D341Med (cell line): ENCODE results near the gene C1QTNF6.

Experiments used
- DNase-seq: peaks from one replicate; pipeline ENCODE4 v3.0.0; 2012; ENCODE audit warnings: low spot score

Gene C1QTNF6

DNA sequence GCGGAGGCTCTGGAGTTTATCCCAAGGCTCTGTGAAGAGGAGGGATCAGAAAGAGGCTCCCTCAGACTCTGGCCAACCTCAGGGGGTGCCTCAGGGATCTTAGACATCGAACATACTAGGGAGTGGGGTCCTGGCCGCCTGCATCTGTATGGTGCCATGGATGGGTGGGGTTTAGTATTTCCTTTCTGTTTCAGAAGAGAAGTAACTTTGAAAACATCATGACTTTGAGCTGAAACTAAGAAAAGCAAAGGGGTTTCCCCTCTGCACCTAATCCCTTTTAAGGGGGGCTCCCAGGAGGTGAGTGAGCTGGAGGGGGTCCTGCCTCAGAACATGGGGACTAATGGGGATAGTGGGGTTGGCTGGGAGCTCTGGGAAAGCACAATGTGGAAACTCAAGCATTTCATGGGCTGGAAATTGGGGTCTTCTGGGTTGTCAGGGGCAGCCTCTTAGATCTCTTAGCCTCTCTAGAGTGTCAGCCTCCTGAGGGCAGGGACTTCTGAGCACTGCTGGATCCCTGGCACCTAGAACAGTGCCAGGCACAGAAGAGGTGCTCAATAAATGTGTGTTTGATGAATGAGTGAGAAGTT lies 36.0 kb upstream of the C1QTNF6 start:
- no peak for DNase-seq

DNA sequence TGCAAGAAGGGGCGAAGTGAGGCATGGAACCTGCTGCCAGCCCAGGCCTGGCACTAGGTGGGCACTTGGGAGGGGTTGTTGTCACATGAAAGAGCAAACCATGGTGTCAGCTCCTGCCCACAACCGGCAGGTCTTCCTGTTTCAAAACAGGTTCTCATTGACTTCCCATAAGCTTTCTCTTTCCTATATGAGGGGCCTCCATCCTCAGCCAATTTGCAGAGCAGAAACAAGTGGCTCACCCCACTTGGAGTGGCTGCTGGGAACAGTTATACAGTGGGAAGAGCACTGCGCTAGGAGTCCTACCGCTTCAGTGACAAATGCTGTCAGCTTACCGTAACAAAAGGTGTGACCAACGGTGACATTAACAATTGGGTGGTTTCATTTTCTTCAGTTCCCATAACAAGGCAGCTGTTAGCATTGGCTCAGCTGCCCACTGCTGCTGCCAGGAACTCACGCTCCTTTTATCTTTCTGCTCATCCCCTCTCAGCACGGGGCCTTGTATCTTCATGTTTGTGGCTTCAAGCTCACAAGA lies 34.5 kb upstream of the C1QTNF6 start:
- no peak for DNase-seq

DNA sequence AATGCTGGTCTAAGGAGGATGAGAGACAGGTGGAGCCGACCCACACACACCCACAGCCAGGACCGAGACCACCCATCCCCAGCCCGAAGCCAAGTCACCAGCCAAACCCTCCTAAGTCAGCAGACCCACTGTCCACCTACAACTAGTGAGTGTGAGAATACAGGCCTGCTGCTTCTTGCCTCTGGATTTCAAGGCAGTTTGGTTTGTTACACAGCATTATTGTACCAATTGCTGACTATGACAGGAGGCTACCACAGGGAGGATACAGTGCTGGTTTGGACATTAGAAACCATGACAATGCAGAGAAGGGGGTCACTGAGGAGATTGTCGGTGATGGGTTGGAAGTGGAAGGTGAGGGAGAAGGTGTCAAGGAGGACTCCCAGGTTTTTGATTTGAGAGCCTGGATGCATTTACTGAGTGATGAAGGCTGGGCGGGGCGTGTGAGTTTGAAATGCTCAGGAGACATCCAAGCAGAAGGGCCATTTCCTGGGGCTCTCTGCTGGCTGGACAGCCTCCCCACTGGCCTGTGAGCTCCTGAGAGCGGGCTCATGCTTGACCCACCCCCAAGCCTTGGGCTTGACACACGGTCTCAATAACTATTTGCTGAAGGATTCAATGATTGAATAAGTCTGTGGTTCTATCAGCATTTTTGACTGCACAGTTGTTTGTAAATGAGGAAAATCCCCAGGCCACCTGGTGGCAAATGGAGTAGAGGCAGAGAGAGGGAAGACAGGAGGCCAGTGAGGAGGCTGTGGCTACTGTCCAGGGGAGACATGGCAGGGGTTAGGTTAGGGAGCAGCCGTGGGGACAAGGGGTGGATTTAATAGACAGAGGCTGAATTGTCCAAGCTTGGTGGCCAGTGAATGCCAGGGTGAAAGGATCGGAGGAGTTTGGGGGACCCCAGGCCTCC lies 33.6 kb upstream of the C1QTNF6 start:
- DNase-seq = no peak

DNA sequence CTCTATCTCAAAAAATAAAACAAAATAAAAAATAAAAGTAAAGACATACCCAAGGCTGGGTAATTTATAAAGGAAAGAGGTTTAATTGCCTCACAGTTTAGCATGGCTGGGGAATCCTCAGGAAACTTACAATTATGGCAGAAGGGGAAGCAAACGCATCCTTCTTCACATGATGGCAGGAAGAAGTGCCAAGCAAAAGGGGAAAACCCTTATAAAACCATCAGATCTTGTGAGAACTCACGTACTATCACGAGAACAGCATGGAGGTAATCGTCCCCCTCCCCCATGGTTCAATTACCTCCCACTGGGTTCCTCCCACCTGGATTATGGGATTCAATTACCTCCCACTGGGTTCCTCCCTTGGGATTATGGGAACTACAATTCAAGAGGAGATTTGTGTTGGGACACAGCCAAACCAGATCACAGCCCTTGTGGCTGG lies 32.5 kb upstream of the C1QTNF6 start:
- DNase-seq = peak; percentile 56

DNA sequence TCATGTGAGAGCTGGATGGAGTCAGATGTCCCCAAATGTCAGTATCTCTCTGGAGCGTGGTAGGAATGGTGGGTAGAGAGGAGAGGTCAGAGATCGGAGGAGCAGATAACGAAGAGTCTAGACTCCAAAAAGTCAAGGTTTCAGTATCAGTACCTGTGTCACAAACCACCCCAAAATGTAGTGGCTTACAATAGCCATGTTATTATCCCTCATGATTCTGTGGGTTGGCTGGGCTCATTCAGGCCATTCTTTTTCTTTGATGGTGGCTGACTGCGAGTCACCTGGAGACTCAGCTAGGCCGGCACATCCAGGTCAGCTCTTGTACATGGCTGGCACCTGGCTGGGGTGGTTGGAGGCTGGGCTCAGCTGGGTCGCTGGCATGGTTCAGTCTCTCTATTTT lies 31.5 kb upstream of the C1QTNF6 start:
- DNase-seq = no peak

DNA sequence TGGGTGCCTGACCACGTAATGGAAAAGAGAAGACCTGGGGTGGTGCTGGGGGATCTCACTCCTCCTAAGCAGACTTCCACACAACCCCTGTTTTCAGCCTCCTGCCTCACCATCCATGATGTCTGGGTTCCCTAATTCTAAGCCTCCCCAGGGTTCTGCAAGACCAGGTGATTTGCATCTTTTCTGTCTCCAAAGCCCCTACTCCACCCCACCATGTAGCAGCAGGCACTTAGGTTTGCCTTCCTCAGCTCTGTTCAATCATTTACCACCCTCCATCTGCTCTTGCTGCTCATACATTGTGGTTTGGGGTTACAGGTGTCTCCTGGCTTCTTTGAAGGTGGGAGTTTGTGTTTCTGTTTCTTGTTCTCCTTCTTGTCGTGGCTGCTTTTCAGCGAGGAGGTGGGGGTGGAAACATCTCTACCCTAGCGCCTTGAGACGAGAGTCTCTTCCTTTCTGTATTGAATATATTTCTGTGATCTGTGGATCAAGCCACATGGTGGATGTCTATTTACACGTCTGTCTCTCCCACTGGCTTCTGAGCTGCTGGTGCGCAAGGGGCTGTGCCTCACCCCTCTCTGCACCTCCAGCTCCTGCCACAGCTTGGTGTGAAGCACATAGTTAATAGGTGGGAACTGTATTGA lies 30.8 kb upstream of the C1QTNF6 start:
- no peak for DNase-seq

DNA sequence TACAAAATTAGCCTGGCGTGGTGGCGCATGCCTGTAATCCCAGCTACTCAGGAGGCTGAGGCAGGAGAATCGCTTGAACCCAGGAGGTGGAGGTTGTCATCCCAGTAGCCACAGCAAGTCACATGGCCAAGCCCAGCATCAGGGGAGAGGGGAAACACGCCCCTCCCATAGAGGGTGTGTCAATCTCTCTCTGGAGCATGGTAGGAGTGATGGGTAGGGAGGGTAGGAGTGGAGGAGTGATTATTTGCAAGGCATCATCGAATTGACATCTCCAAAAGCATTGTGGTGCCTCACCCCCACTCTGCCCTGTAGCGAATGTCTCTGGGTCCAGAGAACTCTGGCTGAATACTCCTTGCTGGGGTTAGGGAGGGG lies 30.3 kb upstream of the C1QTNF6 start:
- no peak for DNase-seq

DNA sequence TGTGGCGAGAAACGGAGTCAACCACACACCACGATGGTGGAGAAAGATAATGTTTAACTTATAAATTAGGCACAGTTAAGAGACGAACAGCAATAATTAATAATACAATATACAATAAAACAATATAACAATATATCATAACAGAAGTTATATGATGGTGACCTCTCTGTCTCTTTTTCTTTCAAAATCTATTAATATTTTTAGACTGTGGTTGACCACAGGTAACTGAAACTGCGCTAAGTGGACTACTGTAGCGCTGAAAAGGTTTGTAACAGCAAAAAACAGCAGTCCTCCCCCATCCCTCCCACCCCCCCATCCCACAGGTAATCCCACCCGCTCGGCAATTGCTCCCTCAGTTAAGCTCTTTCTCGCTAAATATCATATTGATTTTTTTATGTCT lies 27.8 kb upstream of the C1QTNF6 start:
- no peak for DNase-seq

DNA sequence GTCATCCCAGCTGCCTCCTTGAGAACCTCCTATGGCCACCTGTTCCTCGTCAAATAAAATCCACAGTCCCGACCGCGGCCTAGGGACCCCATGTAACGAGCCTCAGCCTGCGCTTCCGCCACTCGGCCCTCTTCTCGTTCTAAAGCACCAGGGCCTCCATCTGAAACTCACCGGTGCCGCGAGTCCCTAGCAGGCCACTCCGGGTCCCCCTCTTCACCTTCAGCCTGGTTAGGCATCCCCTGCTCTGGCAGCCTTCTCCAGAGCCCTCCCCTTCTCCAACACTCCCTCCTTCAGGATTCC lies 26.6 kb upstream of the C1QTNF6 start:
- DNase-seq = no peak

DNA sequence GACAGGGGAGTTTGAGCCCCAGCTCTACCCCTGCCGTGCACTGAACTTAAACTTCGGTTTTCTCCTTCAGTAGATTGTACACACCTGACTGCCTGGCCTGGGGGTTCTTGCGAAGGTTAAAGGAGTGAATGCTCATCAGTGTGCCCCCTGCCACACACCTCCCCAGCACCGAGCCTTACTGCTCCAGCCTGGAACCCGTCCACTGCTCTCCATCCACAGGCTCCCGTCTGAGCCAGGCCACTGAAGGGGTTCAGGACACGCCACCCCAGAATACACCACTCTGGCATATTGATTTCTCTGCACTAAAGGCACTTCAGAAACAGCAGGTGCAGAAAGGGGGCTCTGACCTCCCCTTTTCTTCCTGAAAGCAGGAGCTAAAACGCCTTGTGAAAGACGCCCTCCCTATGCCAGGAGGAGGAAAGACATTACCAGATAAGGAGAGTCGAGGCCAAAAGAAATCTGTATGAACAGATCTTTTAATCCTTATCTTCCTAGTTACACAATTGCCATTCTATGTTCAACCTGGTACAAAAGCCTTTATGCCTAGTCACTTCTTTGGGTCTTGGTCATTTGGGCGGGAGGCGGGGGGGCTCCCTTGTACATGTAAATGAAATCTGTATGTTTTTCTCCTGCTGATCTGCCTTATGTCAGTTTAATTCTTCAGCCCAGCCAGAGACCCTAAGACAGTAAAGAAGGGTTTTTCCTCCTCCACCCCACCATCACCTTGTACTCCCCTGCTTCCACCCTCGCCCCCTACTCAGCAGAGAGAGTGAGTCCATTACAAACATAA lies 26.1 kb upstream of the C1QTNF6 start:
- DNase-seq = no peak

DNA sequence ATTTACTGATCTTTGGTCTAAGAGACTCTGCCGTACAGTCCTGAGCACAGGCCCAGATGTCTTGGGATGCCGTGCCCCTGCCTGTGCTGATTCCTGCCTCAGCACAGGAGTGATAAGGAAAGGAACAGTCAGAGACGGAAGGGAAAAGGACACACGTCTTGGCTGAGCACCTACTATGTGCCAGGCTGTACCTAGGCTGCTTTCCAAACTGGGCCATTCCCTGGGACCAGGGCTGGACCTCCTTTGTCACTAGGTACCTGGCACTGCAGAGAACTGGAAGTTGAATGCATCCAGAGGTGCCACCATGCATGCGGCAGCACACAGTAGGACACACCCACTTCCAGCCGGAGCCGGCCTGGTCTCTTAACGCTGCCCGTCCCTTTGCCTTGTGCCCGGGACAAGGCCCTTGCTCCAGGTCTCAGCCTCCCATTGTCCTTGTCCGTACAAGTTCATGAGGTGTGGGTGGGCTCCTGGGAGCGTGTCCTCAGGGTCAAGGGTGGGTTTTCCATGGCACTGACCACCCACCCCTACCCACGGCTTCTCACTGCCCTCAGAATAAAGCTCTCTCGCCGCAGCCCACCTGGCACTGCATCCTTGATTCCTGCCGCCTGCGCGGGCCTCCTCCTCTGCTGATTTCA lies 25.3 kb upstream of the C1QTNF6 start:
- DNase-seq = no peak

DNA sequence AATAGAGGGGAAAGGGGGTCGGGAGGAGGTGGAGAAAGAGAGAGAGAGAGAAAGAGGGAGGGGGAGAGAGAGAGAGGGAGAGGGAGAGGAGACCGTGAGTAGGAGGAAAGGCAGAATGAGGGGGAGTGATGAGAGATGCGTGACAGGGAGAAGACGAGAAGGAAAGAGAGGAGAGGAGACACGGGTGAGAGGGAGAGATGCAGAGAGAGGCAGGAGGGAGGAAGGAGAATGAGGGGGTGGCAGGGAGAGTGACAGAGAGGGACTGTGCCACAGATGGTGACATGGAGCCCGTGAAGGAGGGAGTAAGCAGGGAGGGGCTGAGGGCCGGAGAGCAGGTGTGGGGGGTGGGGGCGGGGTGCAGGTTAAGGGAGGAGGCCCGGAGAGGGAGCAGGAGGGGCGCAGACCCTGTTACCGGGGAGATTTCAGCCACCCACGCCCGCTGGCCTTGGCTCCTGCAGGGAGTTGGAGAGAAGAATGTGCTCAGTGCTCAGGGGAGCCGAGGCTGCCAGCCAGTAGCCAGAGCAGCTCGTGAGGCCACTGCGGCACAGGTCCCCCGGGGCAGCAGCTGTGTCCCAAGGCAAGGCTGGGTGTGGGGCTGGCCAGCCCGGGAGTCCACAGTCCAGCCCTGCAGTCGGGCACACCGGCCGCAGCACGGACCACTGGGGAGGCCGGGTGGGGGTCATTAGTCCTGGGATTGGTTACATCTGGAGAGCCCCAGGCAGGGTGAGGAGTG lies 24.3 kb upstream of the C1QTNF6 start, which contains the start of gene SSTR3:
SSTR3 (minus strand) TSS at position 304 of the 733 bp plus-strand sequence. CDS start 4,674 bp downstream, outside the sequence.
- DNase-seq = no peak

DNA sequence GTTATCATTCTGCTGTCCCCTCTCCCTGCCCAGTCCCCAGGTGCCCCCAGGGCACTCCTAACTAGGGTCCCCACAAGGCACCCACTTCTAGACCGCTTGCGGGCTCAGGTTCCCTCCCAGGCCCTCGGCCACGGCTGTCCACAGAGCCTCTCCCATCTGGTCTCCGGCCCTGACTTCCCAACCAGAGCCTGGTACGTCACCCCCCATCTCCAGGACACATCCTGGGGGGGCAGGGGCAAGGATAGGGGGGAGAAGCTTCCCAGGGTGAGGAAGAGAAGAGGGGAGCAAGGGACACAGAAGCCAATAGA lies 23.8 kb upstream of the C1QTNF6 start:
- no peak for DNase-seq

DNA sequence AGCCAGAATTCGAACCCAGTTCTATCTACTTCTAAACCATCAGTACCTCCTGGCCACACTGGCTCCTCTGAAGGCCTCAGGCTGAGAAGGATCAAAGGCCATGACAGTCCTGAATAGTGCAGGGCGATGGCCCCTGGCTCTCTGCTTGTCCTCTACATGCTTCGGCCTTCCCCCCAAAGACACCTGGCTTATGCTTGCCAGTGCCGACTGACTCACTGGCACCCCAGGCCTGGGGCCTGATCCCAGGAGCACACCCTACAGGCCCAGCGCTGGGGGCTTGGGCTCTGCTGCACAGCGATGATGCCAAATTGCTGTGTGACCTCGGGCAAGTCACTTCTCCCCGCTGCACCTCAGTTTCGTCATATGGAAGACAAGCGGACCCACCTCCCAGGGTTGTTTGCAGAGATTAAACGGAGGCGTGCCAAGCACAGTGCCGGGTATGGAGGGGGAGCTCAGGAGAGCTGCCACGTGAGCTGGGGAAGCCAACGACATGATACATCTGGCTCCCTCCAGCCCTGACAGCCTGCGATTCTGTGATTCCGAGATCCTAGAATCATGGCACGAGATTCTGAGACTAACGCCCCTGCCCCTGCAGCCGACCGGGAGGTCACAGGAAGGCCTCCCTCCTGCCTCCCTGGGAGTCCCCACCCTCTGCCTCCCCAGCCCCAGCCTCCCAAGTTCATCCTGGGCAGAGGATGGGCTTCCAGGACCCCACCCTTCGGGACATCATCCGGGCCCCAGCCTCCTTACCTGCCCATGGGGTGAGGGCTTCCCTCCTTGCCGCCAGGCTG lies 23.2 kb upstream of the C1QTNF6 start:
- no peak for DNase-seq

DNA sequence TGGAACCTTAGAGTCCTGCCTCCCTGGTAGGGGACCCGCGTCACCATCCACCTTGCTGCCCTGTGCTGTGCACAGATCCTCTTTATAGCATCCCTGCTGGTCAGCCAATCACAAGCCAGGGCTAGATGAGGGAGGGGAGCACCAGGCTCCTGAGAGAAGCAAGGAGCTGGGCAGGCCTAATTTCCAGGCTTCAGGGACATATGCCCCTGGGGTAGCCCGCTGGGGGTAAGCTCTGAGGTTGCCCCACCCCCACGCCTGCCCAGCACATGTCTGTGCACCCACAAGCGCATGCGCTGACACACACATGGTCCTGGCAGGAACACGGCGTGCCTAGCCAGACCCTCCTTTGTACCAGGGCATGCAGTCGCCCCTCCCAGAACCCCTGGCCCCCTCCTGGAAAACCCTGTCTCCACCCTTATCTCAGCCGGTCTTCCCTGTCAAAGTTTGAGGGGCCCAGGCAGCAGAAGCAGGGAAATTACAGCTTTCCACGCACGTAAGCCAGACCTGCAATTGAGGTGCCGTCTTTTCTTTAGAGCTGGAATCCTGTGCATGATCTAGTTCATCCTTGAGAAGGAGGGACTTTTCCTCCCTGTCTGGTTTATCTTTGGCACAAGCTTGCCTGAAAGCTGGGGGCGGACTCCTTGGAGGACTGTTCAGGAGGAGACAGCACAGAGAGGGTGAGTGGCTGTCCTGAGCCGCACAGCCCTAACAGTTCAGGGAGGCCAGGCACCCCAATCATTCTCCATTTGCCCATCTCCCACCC lies 22.2 kb upstream of the C1QTNF6 start:
- DNase-seq = no peak

DNA sequence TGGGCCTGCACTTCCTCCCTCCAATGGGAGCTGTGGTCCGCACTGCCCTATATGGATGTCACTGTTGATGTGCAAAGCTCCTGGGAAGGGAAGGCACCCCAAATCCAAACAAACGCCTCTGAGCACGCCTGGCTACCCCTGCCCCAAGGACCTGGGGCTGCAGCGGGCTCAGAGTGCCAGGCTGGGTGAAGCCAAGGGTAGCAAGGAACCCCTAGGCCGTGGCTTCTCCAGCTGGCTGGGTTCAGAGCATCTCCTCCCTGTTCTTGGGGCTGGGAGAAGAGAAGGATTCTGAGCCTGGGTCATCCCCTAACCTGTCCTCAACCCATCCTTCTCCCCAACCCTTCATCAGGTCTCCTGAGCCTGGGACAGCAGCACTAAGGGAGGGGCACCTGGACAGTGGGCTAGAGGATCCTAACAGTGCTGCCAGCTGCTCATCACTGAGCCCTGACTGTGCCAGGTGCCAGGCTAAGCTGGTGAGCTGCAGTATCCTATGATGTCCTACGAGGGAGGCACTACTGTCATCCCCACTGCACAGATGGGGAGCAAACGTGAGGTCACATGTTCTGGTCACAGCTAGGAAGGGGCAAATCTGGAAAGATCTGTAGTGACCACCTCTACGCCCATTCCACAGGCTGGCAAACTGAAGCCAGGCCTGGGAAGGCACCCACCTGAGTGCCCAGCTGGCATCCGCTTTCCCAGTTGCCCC lies 21.2 kb upstream of the C1QTNF6 start:
- DNase-seq = no peak

DNA sequence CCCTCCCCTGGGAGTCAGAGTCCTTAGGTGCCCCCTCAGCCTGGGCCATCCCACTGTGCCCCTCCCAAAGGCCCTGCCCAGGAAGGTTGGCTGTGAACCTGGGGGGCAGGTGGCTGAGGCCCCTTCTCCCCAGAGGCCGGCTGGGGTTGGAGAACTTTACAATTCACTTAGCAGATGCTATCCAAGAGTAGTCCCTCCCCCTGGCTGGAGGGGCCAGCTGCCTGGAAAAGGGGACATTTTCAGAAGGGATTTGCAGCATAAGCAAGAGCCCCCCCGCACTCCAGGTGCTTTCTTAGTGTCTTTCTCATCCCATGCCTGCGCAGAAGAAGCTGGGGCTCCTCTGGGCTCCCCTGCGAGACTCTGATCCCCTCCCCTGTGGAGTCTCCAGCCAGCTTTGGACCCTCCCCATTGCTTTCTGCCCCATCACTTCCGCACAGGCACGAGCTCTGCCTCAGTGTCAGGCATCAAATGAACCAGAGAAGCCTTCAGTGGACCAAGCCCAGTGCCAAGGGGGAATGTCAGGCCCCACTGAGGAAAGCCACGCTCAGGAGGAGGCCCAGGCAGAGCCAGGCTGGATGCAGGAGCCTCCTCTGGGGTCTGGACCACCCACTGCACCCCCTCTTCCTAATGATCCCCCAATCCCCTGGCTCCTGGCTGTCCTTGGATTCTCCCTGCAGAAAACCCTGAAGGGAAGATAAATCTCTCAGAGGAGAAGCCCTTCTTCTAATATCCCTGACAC lies 20.5 kb upstream of the C1QTNF6 start:
- DNase-seq = no peak

DNA sequence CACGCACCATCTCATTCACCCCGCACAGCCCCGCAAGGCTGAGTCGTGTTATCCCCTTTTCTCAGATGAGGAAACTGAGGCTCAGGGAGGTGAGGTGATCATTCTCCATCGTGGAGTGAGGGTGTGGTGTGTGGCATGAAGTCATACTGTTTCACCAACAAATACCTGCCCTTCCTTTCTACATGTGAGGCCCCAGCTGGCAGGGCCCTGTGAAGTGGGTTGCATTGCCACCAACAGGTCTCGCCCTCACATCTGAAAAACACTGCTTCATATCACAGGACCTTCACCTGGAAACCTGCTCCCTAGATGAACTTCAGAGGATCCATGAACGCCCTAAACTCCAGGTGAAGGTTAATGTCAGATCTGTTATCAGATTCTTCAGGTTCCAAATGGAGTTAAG lies 19.9 kb upstream of the C1QTNF6 start:
- no peak for DNase-seq
